B cell (primary cell): ENCODE data around the gene MEIKIN. TPM values are rescaled to one million over a fixed set of nuclear protein-coding genes. Genes with fewer than 3 reads are reported as not detected.

Experiments
- ATAC-seq: fragments of 200-7000 bp; cut with Tn5 transposase; one replicate; pipeline ENCODE4 v1.10.0; 2021; ENCODE audit warnings: low read depth, mild to moderate bottlenecking, moderate number of reproducible peaks, moderate library complexity
- CTCF ChIA-PET: fragments of 350-600 bp; sonication (Branson Sonifier 250); formaldehyde crosslinking; loops from one replicate; lab custom pipeline; 2021; ENCODE audit warnings: antibody characterized with exemption, inconsistent platforms; lab: Charles Lee
- POLR2A ChIA-PET: fragments of 350-600 bp; sonication (Branson Sonifier 250); formaldehyde crosslinking; loops from one replicate; lab custom pipeline; 2021; ENCODE audit warnings: antibody characterized with exemption; lab: Charles Lee
- DNase-seq: peaks from one replicate; pipeline ENCODE4 v3.0.0; 2013
- H2AFZ ChIP-seq: 2 replicates; pipeline ENCODE4 v1.6.1; 2012; ENCODE audit warnings: mild to moderate bottlenecking, low read depth, low read length; ENCODE audit not compliant: insufficient read depth, poor library complexity, severe bottlenecking
- H3K27ac ChIP-seq, 2 donors: 1 replicate in 1 of 2; 2 replicates in 1 of 2; pipeline ENCODE4 v1.5.1; 2012 to 2013; ENCODE audit warnings: low read length in 2 of 2, mild to moderate bottlenecking in 2 of 2, moderate library complexity in 1 of 2
- H3K27me3 ChIP-seq, 4 experiments: fragments of 200-600 bp in 1 of 4; sonication (generic) in 1 of 4; replicated peaks in 1 of 4; 1 replicate in 2 of 4; 2 replicates in 2 of 4; pipeline versions ENCODE4 v1.6.1 to v1.7.0; 2013 to 2016; ENCODE audit warnings: low read length in 3 of 4, mild to moderate bottlenecking in 2 of 4, mixed read lengths in 1 of 4, moderate library complexity in 1 of 4; ENCODE audit not compliant: insufficient read depth in 4 of 4, control insufficient read depth in 3 of 4; ENCODE audit errors: control extremely low read depth in 1 of 4
- H3K36me3 ChIP-seq, 2 experiments: replicated peaks in 1 of 2; 1 replicate in 1 of 2; 2 replicates in 1 of 2; pipeline versions ENCODE4 v1.6.1 to v1.7.1; 2013; ENCODE audit warnings: low read length in 1 of 2; ENCODE audit not compliant: insufficient read depth in 2 of 2, control insufficient read depth in 1 of 2; ENCODE audit errors: control extremely low read depth in 1 of 2, extremely low read depth in 1 of 2
- H3K4me1 ChIP-seq, 2 donors: fragments of 200-600 bp in 1 of 2; sonication (generic) in 1 of 2; 1 replicate in 1 of 2; 2 replicates in 1 of 2; pipeline versions ENCODE4 v1.5.1 to v1.6.1; 2013 to 2017; ENCODE audit warnings: low read length in 2 of 2; ENCODE audit not compliant: control insufficient read depth in 2 of 2, insufficient read depth in 2 of 2
- H3K4me2 ChIP-seq: replicated peaks from 2 replicates; pipeline ENCODE3; 2012; ENCODE audit warnings: mild to moderate bottlenecking, low read depth, low read length; ENCODE audit not compliant: poor library complexity, severe bottlenecking
- H3K4me3 ChIP-seq, 5 experiments: fragments of 200-600 bp in 1 of 5; sonication (generic) in 1 of 5; 1 replicate in 3 of 5; 2 replicates in 2 of 5; pipeline versions ENCODE4 v1.5.1 to v1.7.0; 2011 to 2016; ENCODE audit warnings: low read length in 4 of 5, mild to moderate bottlenecking in 4 of 5, low read depth in 2 of 5, control low read depth in 1 of 5, moderate library complexity in 1 of 5; ENCODE audit not compliant: insufficient read depth in 1 of 5; ENCODE audit errors: control extremely low read depth in 1 of 5, extremely low read depth in 1 of 5
- H3K79me2 ChIP-seq: fragments of 200-600 bp; sonication (generic); one replicate; pipeline ENCODE4 v1.6.0; 2016; ENCODE audit warnings: low read length; ENCODE audit not compliant: control insufficient read depth, insufficient read depth
- H3K9ac ChIP-seq: fragments of 200-600 bp; sonication (generic); 2 replicates; pipeline ENCODE4 v1.6.1; 2017; ENCODE audit warnings: mild to moderate bottlenecking, low read length, moderate library complexity
- H3K9me3 ChIP-seq, 3 donors: one replicate each; pipeline versions ENCODE4 v1.6.1 to v1.7.1; 2013; ENCODE audit warnings: low read length in 2 of 3; ENCODE audit not compliant: control insufficient read depth in 2 of 3, insufficient read depth in 1 of 3; ENCODE audit errors: control extremely low read depth in 1 of 3
- H4K20me1 ChIP-seq: 2 replicates; pipeline ENCODE4 v1.6.0; 2012; ENCODE audit warnings: mild to moderate bottlenecking, low read length; ENCODE audit not compliant: insufficient read depth, control insufficient read depth, poor library complexity, severe bottlenecking
- H3K27ac Mint-ChIP-seq: one replicate; pipeline ENCODE4 v1.8.0; 2021; ENCODE audit warnings: mixed read lengths
- H3K27me3 Mint-ChIP-seq: one replicate; pipeline ENCODE4 v1.8.0; 2021; ENCODE audit warnings: mixed read lengths
- H3K4me1 Mint-ChIP-seq: one replicate; pipeline ENCODE4 v1.8.0; 2021; ENCODE audit warnings: mixed read lengths
- H3K4me3 Mint-ChIP-seq: one replicate; pipeline ENCODE4 v1.8.0; 2021; ENCODE audit warnings: mixed read lengths
- H3K9me3 Mint-ChIP-seq: one replicate; pipeline ENCODE4 v1.8.0; 2022; ENCODE audit warnings: mixed read lengths; ENCODE audit not compliant: insufficient read depth
- CTCF ChIP-seq: fragments of 200-600 bp; IDR thresholded peaks from one replicate; pipeline ENCODE4 v1.8.0; 2022; ENCODE audit warnings: antibody characterized with exemption, mild to moderate bottlenecking
- EZH2 ChIP-seq: IDR thresholded peaks from 2 replicates; pipeline ENCODE4 v1.6.1; 2012; ENCODE audit warnings: borderline replicate concordance, low read depth, mild to moderate bottlenecking, moderate library complexity, low read length; ENCODE audit not compliant: insufficient read depth, poor library complexity, severe bottlenecking
- WGBS: methylation state at CpG from one replicate; pipeline ENCODE4 v1.1.5; 2013; ENCODE audit warnings: missing lambda C conversion rate; ENCODE audit not compliant: insufficient coverage; 5-methylcytosine and 5-hydroxymethylcytosine counted together
- intact Hi-C: fragments of 100-400 bp; cut with micrococcal nuclease; formaldehyde crosslinking; loops from one replicate; pipeline ENCODE4 v1.10.0; 2022
- polyA plus RNA-seq: library from polyadenylated mRNA; depleted of rRNA; stranded (reverse); fragments of >200 nt; gene quantifications from 2 replicates; pipeline ENCODE4 v1.2.3, GENCODE V29; 2012
- total RNA-seq, 2 donors: library from RNA; stranded (reverse); fragments of 120-200 nt in 1 of 2; gene quantifications; 1 replicate in 1 of 2; 2 replicates in 1 of 2; pipeline versions ENCODE4 v1.2.3 to v1.2.4, GENCODE V29; 2013 to 2022

Gene MEIKIN
- total and polyA plus RNA-seq, 2 donors (not counting 1 experiment from before 2014, with no cell fraction given): not detected

DNA sequence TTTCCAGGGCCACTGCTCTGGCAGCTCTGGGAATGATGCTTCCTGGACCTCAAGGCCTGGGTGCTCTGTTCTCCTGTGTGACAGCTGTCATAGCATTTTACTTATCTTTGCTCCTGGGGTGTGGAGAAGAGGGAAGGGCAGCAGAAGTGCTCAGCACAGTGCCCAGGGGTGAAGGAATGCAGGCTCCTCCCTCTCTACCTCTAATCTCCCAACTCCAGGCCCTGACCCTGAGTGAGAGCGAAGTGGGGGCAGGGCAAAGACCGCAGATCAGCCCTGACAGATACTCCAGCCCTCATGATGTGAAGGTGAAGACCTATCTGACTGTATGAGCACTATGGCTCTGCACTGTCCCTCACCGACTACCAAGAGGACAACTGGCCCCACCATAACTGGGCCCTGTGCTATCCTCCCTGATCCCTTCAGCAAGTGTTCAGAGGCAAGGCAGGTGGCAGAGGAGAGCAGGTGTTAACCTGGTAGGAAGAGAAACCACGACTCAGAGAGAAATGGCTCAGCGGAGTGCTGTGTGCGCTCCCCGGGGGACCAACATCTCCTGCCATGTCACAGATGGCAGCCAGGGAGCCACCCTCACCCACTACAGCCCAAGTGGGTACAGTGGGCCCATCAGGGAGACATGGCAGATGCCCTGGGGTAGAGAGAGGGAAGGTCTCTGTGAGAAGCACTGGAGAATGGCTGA lies 49.2 kb upstream of the MEIKIN start:
- H3K4me3 ChIP-seq: no peak overlapping the region
- H3K4me3 Mint-ChIP-seq: no peak overlapping the region
- no peaks in the 10 kb centered on the region for H3K79me2 ChIP-seq
- no peaks in the 10 kb centered on the region for H3K9me3 ChIP-seq
- H3K27me3 Mint-ChIP-seq: peaks cover 4% of the 10 kb centered on the region
- no peaks in the 10 kb centered on the region for H4K20me1 ChIP-seq
- no peaks in the 10 kb centered on the region for H3K4me1 ChIP-seq
- H3K4me2 ChIP-seq: no peak overlapping the region
- CTCF ChIA-PET: no interaction called here
- H3K27me3 ChIP-seq: no peaks in the 10 kb centered on the region
- intact Hi-C loops: no loop called here
- no peak overlapping the region for H3K9ac ChIP-seq
- H3K9me3 Mint-ChIP-seq: no peaks in the 10 kb centered on the region
- peaks cover 5% of the 10 kb centered on the region for H3K4me1 Mint-ChIP-seq
- no peak overlapping the region for H3K27ac ChIP-seq
- ATAC-seq (no peak), DNase-seq (no peak)
- TF ChIP-seq EZH2 (no peak), CTCF (no peak)
- WGBS: 34% methylated on average over 5 of the region's 7 CpGs
- no peaks in the 10 kb centered on the region for H3K36me3 ChIP-seq
- POLR2A ChIA-PET: no interaction called here
- no peak overlapping the region for H2AFZ ChIP-seq
- H3K27ac Mint-ChIP-seq: no peak overlapping the region

DNA sequence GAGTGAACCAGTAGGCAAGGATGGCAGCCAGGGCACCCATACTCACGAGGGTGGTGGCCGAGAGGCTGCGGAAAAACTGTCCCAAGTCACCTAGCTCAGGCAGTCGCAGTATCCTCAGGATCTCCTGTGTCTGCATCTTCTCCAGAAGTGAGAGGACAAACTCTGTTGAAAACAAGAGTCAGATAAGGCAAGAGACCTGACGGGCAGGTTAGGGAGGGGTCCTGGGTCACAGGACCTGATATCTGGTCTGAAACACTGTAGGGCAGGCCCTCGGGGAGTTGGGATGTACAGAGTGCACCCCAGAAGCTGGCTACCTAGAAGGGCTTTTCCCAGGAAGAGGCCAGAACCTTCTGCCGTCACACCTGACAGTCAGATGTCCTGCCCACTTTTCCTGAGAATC lies 48.6 kb upstream of the MEIKIN start:
- H3K27me3 Mint-ChIP-seq: peaks cover 4% of the 10 kb centered on the region
- H3K4me1 ChIP-seq: no peaks in the 10 kb centered on the region
- no peak overlapping the region for H3K4me3 ChIP-seq
- DNase-seq (no peak), ATAC-seq (no peak)
- H3K36me3 ChIP-seq: no peaks in the 10 kb centered on the region
- TF ChIP-seq CTCF: no peak
- no peak for TF ChIP-seq EZH2
- no peak overlapping the region for H3K4me2 ChIP-seq
- H3K9ac ChIP-seq: no peak overlapping the region
- POLR2A ChIA-PET: no interaction called here
- H3K79me2 ChIP-seq: no peaks in the 10 kb centered on the region
- no peaks in the 10 kb centered on the region for H3K9me3 ChIP-seq
- no peaks in the 10 kb centered on the region for H3K27me3 ChIP-seq
- H3K4me1 Mint-ChIP-seq: peaks cover 5% of the 10 kb centered on the region
- H4K20me1 ChIP-seq: no peaks in the 10 kb centered on the region
- 91% methylated on average over 7 of the region's 7 CpGs for WGBS
- no peak overlapping the region for H3K27ac Mint-ChIP-seq
- no peak overlapping the region for H3K4me3 Mint-ChIP-seq
- H3K9me3 Mint-ChIP-seq: no peaks in the 10 kb centered on the region
- no peak overlapping the region for H3K27ac ChIP-seq
- intact Hi-C loops: no loop called here
- CTCF ChIA-PET: interaction anchor here (0.7 kb wide), 1 partner anchor 13 kb away, joined by 4 read pairs; no protein-coding TSS in a partner anchor
- no peak overlapping the region for H2AFZ ChIP-seq
